ENCODE results near the gene TBL1X. TPM values are rescaled to one million over a fixed set of nuclear protein-coding genes. Genes with fewer than 3 reads are reported as not detected.

Gene TBL1X
- total and polyA plus RNA-seq, 7 experiments from 2014 or later: 11.8 to 58.8 (median 28.9) TPM

DNA sequence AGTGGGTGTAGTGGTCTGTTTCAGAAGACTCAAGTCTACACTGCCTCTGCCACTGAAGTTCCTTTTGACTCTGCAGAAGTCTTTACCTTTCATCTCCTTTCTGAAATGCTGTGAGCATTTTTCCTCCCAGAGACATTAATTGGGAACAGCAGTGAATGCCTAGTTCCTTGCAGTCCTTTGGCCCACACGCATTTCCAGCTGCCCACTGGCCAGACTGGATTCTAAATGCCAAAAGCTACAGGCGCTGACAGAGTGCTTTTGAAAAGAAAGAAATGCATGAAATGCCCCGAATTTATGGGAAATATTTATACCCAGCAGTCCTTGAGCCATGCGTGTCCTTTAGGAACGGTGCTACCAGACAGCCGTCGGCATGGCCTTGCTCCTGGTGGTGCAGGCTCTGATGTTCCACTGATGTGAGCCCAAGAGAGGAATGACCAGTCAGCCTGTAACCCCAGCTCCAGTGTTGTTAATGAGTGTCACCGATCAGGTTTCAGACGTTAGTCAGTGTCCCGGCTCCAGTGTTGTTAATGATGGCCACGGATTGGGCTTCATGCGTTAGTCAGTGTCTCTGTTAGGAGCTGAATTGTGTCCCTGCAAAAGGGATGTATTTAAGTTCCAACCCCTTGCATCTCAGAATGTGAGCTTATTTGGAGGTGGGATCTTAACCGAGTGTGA, 132.6 kb downstream of the TBL1X start:
- Histone ChIP-seq H3K36me3 (ENCODE audit: control insufficient read depth in 2 of 3, insufficient read depth in 3 of 3, low read length in 3 of 3) (no peaks in the 10 kb centered on the region), H3K27ac (ENCODE audit: low read depth, low read length) (no peak overlapping the region), H3K9me3 (ENCODE audit: control insufficient read depth in 2 of 3, low read length in 3 of 3) (no peaks in the 10 kb centered on the region), H3K4me3 (ENCODE audit: low read length) (no peak overlapping the region), H3K4me1 (ENCODE audit: control insufficient read depth in 2 of 2, insufficient read depth in 2 of 2, low read length in 2 of 2) (no peaks in the 10 kb centered on the region), H3K27me3 (ENCODE audit: control insufficient read depth in 2 of 2, insufficient read depth in 2 of 2, low read length in 2 of 2) (no peaks in the 10 kb centered on the region)
- CTCF ChIA-PET: no interaction called here
- Mint-ChIP-seq H3K4me1 (peaks cover 2 to 29% (median 19%) of the 10 kb centered on the region in 7 donors), H3K4me3 (no peak overlapping the region), H3K9me3 (peaks cover 0 to 11% (median 0%) of the 10 kb centered on the region in 11 donors), H3K36me3 (peaks cover 0 to 10% (median 4%) of the 10 kb centered on the region in 5 donors), H3K27me3 (no peaks in the 10 kb centered on the region), H3K27ac (no peak overlapping the region)
- ATAC-seq (no peak), DNase-seq (no peak)
- intact Hi-C loops (cut with micrococcal nuclease): no loop called here
- POLR2A ChIA-PET: no interaction called here

DNA sequence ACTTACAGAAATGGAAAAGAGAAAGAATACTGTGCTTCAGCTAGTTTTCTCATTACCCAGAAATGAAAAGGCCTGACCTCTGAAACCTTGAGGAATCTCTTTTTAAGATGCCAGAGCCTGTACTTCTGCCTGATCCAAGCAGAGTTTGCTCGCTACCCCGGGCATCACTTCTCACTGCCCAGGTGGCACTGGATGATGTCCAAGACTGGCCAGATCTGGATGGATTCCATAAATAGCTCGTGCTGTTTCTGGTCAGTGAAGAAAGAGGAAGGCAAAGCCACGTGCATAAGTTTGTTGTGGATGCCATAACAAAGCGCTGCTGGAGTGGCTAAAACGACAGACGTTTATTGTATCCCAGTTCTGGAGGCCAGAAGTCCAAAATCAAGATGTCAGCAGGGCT, 133.5 kb downstream of the TBL1X start:
- CTCF ChIA-PET: no interaction called here
- POLR2A ChIA-PET: no interaction called here
- peaks cover 0 to 11% (median 0%) of the 10 kb centered on the region in 5 donors for H3K36me3 Mint-ChIP-seq
- Histone ChIP-seq H3K27ac (ENCODE audit: low read depth, low read length) (no peak overlapping the region), H3K4me1 (ENCODE audit: control insufficient read depth in 2 of 2, insufficient read depth in 2 of 2, low read length in 2 of 2) (no peaks in the 10 kb centered on the region), H3K27me3 (ENCODE audit: control insufficient read depth in 2 of 2, insufficient read depth in 2 of 2, low read length in 2 of 2) (no peaks in the 10 kb centered on the region), H3K9me3 (ENCODE audit: control insufficient read depth in 2 of 3, low read length in 3 of 3) (no peaks in the 10 kb centered on the region), H3K4me3 (ENCODE audit: low read length) (no peak overlapping the region), H3K36me3 (ENCODE audit: control insufficient read depth in 2 of 3, insufficient read depth in 3 of 3, low read length in 3 of 3) (no peaks in the 10 kb centered on the region)
- peaks cover 0 to 5% (median 0%) of the 10 kb centered on the region in 11 donors for H3K9me3 Mint-ChIP-seq
- peaks cover 0 to 24% (median 15%) of the 10 kb centered on the region in 7 donors for H3K4me1 Mint-ChIP-seq
- no peak for ATAC-seq
- H3K27ac Mint-ChIP-seq: no peak overlapping the region
- no peak for DNase-seq
- H3K4me3 Mint-ChIP-seq: no peak overlapping the region
- H3K27me3 Mint-ChIP-seq: no peaks in the 10 kb centered on the region
- intact Hi-C loops (cut with micrococcal nuclease): no loop called here

DNA sequence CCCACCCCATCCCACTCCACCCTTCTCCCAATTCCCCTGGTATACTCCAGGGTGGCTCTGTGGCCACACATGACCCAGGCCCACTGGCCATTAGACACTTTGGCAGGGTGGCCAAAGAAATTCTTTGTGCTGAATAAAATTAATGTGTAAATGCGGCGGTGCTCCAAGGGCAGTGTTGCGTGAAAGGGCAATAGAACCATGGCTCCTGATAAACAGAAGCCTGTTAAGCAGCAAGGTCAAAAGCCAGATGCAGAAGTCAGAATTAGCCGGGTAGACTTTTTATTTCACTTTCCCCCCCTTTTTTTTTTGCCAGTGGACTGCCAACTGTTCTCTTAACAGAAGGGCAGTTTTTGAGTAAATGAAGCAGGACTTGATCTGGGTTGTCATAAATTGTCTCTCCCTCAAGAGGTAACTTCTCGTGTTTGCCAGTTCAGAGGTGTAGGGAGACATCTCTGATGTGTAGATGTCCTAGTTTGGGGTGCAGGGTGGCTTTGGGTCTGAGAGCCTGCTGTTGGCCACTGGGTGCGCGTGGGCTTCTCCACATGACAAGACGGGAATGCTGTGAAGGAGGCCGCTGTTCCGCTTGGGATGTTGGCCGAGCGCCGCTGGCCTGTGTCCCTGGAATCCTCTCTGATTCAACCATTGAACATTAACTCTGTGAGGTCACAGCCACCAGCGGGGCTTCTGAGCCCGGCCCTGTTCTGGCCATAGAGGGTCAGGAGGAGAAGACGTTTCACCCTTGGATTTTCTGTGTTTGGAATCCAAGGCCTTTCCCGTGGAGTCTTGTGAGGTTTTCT, 139.5 kb downstream of the TBL1X start:
- ChIA-PET POLR2A (no interaction called here), CTCF (no interaction called here)
- H3K27ac Mint-ChIP-seq: peak overlapping the region in 1 of 9 donors; percentile 12
- no peaks in the 10 kb centered on the region for H3K27me3 Mint-ChIP-seq
- intact Hi-C loops (cut with micrococcal nuclease): no loop called here
- H3K4me3 Mint-ChIP-seq: no peak overlapping the region
- Histone ChIP-seq H3K4me1 (ENCODE audit: control insufficient read depth in 2 of 2, insufficient read depth in 2 of 2, low read length in 2 of 2) (no peaks in the 10 kb centered on the region), H3K9me3 (ENCODE audit: control insufficient read depth in 2 of 3, low read length in 3 of 3) (no peaks in the 10 kb centered on the region), H3K4me3 (ENCODE audit: low read length) (no peak overlapping the region), H3K27ac (ENCODE audit: low read depth, low read length) (no peak overlapping the region), H3K36me3 (ENCODE audit: control insufficient read depth in 2 of 3, insufficient read depth in 3 of 3, low read length in 3 of 3) (no peaks in the 10 kb centered on the region), H3K27me3 (ENCODE audit: control insufficient read depth in 2 of 2, insufficient read depth in 2 of 2, low read length in 2 of 2) (no peaks in the 10 kb centered on the region)
- H3K4me1 Mint-ChIP-seq: peaks cover 0 to 24% (median 12%) of the 10 kb centered on the region in 7 donors
- H3K36me3 Mint-ChIP-seq: peaks cover 0 to 19% (median 8%) of the 10 kb centered on the region in 5 donors
- DNase-seq: no peak
- H3K9me3 Mint-ChIP-seq: peaks cover 0 to 2% (median 0%) of the 10 kb centered on the region in 11 donors
- no peak for ATAC-seq

DNA sequence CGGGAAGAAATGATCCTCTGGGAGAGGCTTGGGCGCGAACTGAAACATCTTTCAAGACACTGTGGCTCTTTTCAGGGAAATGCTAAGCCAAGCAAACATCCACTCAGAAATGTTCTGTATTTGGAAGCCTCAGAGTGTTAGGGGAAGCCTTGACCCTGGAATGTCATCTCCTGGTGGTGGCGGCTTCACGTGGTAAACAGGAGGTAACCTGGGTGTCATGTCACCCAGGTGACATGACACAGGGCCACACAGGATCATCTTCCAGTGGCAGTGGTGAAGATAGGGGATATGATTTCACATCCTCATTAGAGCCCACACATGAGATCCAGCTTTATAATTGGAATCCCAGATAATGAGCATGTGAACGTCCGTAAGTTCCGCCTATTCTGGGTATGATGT, 140.0 kb downstream of the TBL1X start:
- no peaks in the 10 kb centered on the region for H3K27me3 ChIP-seq (ENCODE audit: control insufficient read depth in 2 of 2, insufficient read depth in 2 of 2, low read length in 2 of 2)
- Mint-ChIP-seq H3K36me3 (peaks cover 0 to 18% (median 8%) of the 10 kb centered on the region in 5 donors), H3K4me1 (peaks cover 0 to 24% (median 12%) of the 10 kb centered on the region in 7 donors), H3K9me3 (peaks cover 0 to 2% (median 0%) of the 10 kb centered on the region in 11 donors), H3K27ac (no peak overlapping the region), H3K27me3 (no peaks in the 10 kb centered on the region), H3K4me3 (no peak overlapping the region)
- ATAC-seq: no peak
- no peak overlapping the region for H3K4me3 ChIP-seq (ENCODE audit: low read length)
- no peaks in the 10 kb centered on the region for H3K9me3 ChIP-seq (ENCODE audit: control insufficient read depth in 2 of 3, low read length in 3 of 3)
- ChIA-PET POLR2A (no interaction called here), CTCF (no interaction called here)
- intact Hi-C loops (cut with micrococcal nuclease): no loop called here
- no peak overlapping the region for H3K27ac ChIP-seq (ENCODE audit: low read depth, low read length)
- H3K36me3 ChIP-seq (ENCODE audit: control insufficient read depth in 2 of 3, insufficient read depth in 3 of 3, low read length in 3 of 3): no peaks in the 10 kb centered on the region
- no peak for DNase-seq
- H3K4me1 ChIP-seq (ENCODE audit: control insufficient read depth in 2 of 2, insufficient read depth in 2 of 2, low read length in 2 of 2): no peaks in the 10 kb centered on the region

DNA sequence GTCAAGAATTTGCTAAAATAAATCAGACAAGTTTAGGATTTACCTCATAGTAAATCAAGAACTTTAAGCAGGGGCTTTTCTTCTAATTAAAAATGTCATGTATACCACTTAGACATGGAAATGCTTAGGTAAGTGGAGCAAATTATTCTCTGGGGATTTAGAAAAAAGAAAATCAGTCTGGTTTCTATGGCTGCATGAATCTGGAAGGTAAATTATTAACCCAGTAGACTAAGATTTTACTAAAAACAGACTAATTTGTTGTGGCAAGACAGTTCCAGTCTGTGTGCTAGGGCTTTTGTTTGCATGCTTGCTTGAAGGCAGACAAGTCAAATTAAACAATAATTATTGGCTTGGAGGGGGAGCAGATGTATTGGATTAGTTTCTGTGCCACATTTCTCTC, 140.6 kb downstream of the TBL1X start:
- Mint-ChIP-seq H3K27me3 (no peaks in the 10 kb centered on the region), H3K9me3 (peaks cover 0 to 2% (median 0%) of the 10 kb centered on the region in 11 donors), H3K27ac (no peak overlapping the region), H3K4me3 (no peak overlapping the region), H3K36me3 (peaks cover 0 to 21% (median 8%) of the 10 kb centered on the region in 5 donors), H3K4me1 (peaks cover 0 to 26% (median 12%) of the 10 kb centered on the region in 7 donors)
- no peak for DNase-seq
- Histone ChIP-seq H3K27me3 (ENCODE audit: control insufficient read depth in 2 of 2, insufficient read depth in 2 of 2, low read length in 2 of 2) (no peaks in the 10 kb centered on the region), H3K27ac (ENCODE audit: low read depth, low read length) (no peak overlapping the region), H3K4me1 (ENCODE audit: control insufficient read depth in 2 of 2, insufficient read depth in 2 of 2, low read length in 2 of 2) (no peaks in the 10 kb centered on the region), H3K9me3 (ENCODE audit: control insufficient read depth in 2 of 3, low read length in 3 of 3) (no peaks in the 10 kb centered on the region), H3K36me3 (ENCODE audit: control insufficient read depth in 2 of 3, insufficient read depth in 3 of 3, low read length in 3 of 3) (no peaks in the 10 kb centered on the region), H3K4me3 (ENCODE audit: low read length) (no peak overlapping the region)
- ATAC-seq: no peak
- ChIA-PET CTCF (no interaction called here), POLR2A (no interaction called here)
- intact Hi-C loops (cut with micrococcal nuclease): no loop called here

DNA sequence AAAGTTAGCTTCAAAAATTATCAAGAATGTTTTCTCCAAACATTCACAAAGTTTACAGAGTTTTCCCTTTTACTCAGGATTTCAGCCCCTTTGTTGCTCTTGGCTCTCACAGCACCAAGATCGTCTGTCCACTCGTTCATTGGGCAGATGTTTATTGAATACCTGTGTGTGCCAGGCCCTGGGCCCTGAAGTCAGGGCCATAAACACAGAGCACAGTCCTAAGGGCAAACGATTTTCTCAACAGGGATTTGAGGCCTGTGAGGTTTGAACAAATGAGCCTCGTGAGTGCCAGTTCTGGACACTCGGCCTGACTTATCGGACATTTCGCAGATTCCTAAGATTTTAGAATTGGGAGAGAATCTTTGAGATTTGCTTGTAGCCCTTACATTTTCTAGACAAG, 142.1 kb downstream of the TBL1X start:
- no peaks in the 10 kb centered on the region for H3K9me3 ChIP-seq (ENCODE audit: control insufficient read depth in 2 of 3, low read length in 3 of 3)
- Mint-ChIP-seq H3K27ac (no peak overlapping the region), H3K27me3 (no peaks in the 10 kb centered on the region), H3K4me3 (no peak overlapping the region), H3K9me3 (peaks cover 0 to 2% (median 0%) of the 10 kb centered on the region in 11 donors), H3K36me3 (peaks cover 0 to 21% (median 8%) of the 10 kb centered on the region in 5 donors), H3K4me1 (peaks cover 0 to 23% (median 8%) of the 10 kb centered on the region in 7 donors)
- POLR2A ChIA-PET: no interaction called here
- intact Hi-C loops (cut with micrococcal nuclease): no loop called here
- ATAC-seq (no peak), DNase-seq (no peak)
- H3K27ac ChIP-seq (ENCODE audit: low read depth, low read length): no peak overlapping the region
- CTCF ChIA-PET: no interaction called here
- no peaks in the 10 kb centered on the region for H3K27me3 ChIP-seq (ENCODE audit: control insufficient read depth in 2 of 2, insufficient read depth in 2 of 2, low read length in 2 of 2)
- no peaks in the 10 kb centered on the region for H3K4me1 ChIP-seq (ENCODE audit: control insufficient read depth in 2 of 2, insufficient read depth in 2 of 2, low read length in 2 of 2)
- no peaks in the 10 kb centered on the region for H3K36me3 ChIP-seq (ENCODE audit: control insufficient read depth in 2 of 3, insufficient read depth in 3 of 3, low read length in 3 of 3)
- H3K4me3 ChIP-seq (ENCODE audit: low read length): no peak overlapping the region
